GM21528 (cell line): ENCODE measurements around the gene AURKB.
A peak's percentile ranks its signal among the peaks of the same experiment; 100 is the strongest.

ENCODE experiments used
- ATAC-seq: cut with Tn5 transposase; IDR thresholded peaks from one replicate; pipeline ENCODE4 v1.9.1; 2021; ENCODE audit warnings: mild to moderate bottlenecking, moderate library complexity; ENCODE audit not compliant: unreplicated experiment, low FRiP score

Gene AURKB

GRCh38 chr17:8162997-8163977 lies 47.1 kb downstream of the AURKB start:
- no peak for ATAC-seq

GRCh38 chr17:8162233-8162996 lies 48.0 kb downstream of the AURKB start, which contains the start of gene VAMP2:
VAMP2 (minus strand) TSS chr17:8162948; CDS start chr17:8162879, 69 bp downstream.
- ATAC-seq: no peak

GRCh38 chr17:8161289-8162232 lies 48.8 kb downstream of the AURKB start:
- ATAC-seq: no peak

- no peak for ATAC-seq
Observed at GRCh38 chr17:8160741-8161221, 49.6 kb downstream of the AURKB start.

- no peak for ATAC-seq
Observed at GRCh38 chr17:8160224-8160577, 50.2 kb downstream of the AURKB start.

- ATAC-seq: no peak
Observed at GRCh38 chr17:8159459-8160223, 50.7 kb downstream of the AURKB start.

GRCh38 chr17:8159032-8159400 lies 51.4 kb downstream of the AURKB start:
- no peak for ATAC-seq

GRCh38 chr17:8158267-8159031 lies 51.9 kb downstream of the AURKB start:
- no peak for ATAC-seq

- peak; percentile 81 for ATAC-seq
Observed at GRCh38 chr17:8156246-8156992, 54.0 kb downstream of the AURKB start.

GRCh38 chr17:8155996-8156245 lies 54.5 kb downstream of the AURKB start:
- no peak for ATAC-seq

GRCh38 chr17:8155231-8155995 lies 55.0 kb downstream of the AURKB start:
- no peak for ATAC-seq
